CD4-positive, alpha-beta T cell treated with Interleukin-15 for 4 hours (primary cell): ENCODE measurements around the gene TSGA10IP.
A peak's percentile ranks its signal among the peaks of the same experiment; 100 is the strongest.
"Not testable (repeated sequence)": the region's sequence is repeated elsewhere in the genome, so short reads cannot be mapped to it uniquely, and the experiment has no call there.

Experiments
- DNase-seq: peaks from one replicate; pipeline ENCODE4 v3.0.0-alpha.2; 2020; ENCODE audit warnings: low spot score

Gene TSGA10IP

GRCh38 chr11:65947603-65948125 lies 2.4 kb downstream of the TSGA10IP start:
- DNase-seq: no peak

GRCh38 chr11:65950711-65951110 lies 5.4 kb downstream of the TSGA10IP start:
- DNase-seq: not testable (repeated sequence)

DNA sequence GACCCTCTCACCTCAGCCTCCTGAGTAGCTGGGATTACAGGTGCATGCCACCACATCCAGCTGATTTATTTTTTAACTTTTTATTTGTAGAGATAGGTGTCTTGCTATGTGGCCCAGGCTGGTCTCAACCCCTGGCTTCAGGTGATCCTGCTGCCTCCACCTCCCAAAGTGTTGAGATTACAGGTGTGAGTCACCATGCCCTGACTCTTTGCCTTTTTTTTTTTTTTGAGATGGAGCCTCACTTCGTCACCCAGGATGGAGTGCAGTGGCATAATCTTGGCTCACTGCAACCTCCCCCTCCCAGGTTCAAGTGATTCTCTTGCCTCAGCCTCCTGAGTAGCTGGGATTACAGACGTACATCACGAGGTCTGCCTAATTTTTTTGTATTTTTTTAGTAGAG lies 6.4 kb downstream of the TSGA10IP start:
- not testable (repeated sequence) for DNase-seq

DNA sequence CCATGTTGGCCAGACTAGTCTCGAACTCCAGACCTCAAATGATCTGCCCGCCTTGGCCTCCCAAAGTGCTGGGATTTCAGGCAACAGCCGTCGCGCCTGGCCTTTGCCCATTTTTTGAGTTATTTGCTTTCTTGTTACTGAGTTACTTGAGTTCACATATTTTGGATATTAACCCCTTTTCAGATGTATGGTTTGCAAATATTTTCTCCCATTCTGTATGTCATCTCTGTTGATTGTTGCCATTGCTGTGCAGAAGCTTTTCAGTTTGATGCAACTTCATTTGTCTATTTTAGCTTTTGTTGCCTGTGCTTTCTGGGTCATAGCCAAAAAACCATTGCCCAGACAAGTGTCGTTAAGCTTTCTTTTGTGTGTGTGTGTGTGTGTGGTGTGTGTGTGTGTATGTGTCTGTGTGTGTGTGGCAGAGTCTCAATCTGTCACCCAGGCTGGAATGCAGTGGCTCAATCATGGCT lies 6.8 kb downstream of the TSGA10IP start:
- DNase-seq: no peak

DNA sequence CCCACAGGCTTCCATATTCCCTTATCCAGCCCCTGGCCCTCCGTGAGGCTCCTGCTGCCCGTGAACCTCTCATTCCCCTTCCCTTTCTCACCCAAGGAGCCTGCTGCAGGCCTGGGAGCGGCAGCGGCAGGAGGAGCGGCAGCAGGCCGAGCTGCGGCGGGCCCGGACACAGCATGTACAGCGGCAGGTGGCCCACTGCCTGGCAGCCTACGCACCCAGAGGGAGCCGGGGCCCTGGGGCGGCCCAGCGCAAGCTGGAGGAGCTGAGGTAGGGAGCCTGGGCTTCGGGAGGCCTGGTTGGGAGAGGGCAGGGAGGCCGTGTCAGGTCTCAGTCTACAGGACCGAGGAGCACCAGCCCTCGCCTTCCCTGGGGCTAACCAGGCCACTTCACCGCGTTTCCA lies 8.2 kb downstream of the TSGA10IP start:
- DNase-seq: no peak

- no peak for DNase-seq
Measured at GRCh38 chr11:65954771-65955170, 9.5 kb downstream of the TSGA10IP start.

DNA sequence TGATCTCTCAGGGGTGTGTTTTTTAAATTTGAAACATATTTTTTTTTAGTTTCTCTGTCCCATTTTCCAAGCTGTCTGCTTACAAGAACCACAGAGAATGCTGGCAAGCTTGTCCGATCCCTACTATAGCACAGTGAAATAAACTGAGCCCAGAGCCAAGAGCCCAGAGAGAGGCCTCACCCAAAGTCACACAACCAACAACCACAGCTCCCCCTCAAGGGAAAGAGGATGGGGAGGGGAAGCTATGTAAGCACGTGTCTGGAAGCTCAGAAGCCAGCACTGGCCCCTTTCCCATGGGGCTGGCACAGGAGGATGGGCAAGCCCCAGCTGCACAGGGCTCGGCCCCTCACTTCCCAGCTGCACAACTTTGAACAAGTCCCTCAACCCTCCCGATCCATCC lies 13.0 kb downstream of the TSGA10IP start:
- DNase-seq: no peak

DNA sequence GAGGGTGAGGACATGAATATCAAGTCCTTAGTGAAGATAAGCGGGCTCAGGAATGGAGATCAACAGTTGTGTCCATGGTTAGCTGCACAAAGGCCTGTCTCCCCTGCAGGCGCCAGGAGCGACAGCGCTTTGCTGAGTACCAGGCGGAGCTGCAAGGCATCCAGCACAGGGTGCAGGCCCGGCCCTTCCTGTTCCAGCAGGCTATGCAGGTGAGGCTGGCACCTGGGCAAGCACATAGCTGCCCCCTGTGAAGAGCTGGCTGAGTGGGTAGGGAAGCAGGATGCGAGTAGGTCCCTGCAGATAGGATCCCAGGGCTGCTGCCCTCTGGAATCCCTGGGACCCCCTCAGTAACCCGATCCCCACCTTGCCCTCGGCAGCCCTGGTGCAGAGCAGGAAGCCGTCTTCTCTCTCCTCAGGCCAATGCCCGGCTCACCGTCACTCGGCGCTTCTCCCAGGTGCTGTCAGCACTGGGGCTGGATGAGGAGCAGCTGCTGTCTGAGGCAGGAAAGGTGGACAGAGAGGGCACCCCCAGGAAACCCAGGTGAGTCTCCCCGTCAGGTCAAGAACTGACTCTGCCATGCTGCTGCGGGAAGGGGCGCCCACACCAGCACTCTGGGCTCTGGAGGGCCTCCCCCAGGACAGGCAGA lies 13.6 kb downstream of the TSGA10IP start:
- DNase-seq: no peak

GRCh38 chr11:65960824-65961266 lies 15.6 kb downstream of the TSGA10IP start:
- no peak for DNase-seq

GRCh38 chr11:65961267-65962140 lies 16.2 kb downstream of the TSGA10IP start, which contains the start of gene SART1:
Gene SART1, plus strand, starts transcription at chr11:65961734. Its CDS starts 47 bp downstream, at chr11:65961781.
- peak; percentile 96 for DNase-seq

GRCh38 chr11:65962141-65962564 lies 16.9 kb downstream of the TSGA10IP start:
- no peak for DNase-seq

DNA sequence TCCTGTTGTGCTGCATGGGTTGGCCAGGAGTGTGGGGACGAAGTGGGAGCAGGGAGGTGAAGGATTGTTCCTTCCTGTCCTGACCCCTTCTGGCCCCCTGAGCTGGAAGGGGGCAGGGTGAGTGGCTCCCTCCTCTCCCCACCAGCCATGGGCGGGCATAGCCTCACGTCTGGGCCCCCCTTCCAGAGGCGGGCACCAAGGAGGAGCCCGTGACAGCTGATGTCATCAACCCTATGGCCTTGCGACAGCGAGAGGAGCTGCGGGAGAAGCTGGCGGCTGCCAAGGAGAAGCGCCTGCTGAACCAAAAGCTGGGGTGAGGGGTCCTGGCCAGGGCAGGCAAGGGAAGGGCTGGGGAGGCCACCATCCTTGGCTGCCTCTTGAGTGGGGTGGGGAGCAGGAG lies 19.6 kb downstream of the TSGA10IP start:
- DNase-seq: no peak

DNA sequence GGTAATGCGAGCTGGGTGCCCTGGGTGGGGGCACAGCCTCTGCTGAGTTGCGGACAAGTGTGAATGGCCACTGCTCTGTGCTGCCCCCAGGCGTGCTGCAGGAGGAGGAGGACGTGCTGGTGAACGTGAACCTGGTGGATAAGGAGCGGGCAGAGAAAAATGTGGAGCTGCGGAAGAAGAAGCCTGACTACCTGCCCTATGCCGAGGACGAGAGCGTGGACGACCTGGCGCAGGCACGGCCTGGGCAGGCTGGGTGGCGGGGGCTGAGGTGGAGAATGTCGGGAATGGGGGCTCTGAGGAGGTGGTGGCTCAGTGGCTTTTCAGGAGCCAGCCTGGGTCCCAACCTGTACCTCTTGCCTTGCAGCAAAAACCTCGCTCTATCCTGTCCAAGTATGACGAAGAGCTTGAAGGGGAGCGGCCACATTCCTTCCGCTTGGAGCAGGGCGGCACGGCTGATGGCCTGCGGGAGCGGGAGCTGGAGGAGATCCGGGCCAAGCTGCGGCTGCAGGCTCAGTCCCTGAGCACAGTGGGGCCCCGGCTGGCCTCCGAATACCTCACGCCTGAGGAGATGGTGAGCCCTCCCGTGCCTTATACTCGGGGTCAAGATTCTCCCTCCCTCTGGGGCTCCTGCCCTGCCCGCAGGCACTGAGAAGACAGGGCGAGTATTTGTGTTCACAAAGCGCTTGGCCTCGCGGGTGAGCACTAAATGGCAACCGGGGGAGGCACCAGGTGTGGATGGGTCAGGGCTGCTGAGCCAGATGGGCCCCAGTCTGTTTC lies 20.9 kb downstream of the TSGA10IP start:
- no peak for DNase-seq

DNA sequence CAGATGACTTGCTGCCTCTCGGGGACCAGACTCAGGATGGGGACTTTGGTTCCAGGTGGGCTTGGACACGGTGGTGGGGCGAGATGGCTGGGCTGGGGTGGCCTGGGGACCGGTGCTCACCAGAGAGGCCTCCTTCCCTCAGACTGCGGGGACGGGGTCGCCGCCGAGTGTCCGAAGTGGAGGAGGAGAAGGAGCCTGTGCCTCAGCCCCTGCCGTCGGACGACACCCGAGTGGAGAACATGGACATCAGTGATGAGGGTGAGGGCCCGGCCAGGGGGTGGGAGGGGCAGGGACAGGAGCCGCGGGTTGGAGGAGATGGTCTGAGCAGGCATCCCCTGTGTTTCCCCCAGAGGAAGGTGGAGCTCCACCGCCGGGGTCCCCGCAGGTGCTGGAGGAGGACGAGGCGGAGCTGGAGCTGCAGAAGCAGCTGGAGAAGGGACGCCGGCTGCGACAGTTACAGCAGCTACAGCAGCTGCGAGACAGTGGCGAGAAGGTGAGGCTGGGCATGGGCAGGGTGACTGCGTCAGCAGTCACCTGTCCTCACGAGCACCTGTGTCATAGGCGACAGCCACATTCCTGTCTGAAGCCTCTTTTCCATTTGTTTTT lies 22.2 kb downstream of the TSGA10IP start:
- no peak for DNase-seq

GRCh38 chr11:65968600-65969482 lies 23.6 kb downstream of the TSGA10IP start:
- DNase-seq: no peak

DNA sequence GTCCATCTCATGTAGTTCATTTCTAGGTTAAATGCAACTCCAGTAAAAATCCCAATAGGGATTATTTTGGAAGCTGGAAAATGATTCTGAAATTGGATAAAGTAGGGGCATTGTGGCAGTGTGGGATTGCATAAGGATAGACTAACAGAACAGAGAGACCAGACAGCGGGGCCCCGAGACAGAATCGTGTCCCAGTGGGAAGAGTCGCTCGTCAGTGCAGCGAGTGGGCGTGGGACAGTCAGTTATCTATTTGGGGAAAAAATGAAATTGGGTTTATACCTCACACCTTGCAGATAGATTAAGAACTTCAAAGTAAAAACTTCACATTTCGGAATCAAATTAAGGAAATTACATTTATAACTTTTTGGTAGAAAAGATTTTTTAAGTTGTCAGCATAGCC lies 26.8 kb downstream of the TSGA10IP start:
- DNase-seq: no peak

GRCh38 chr11:65973439-65974110 lies 28.3 kb downstream of the TSGA10IP start:
- no peak for DNase-seq

GRCh38 chr11:65975771-65976170 lies 30.5 kb downstream of the TSGA10IP start:
- DNase-seq: no peak

DNA sequence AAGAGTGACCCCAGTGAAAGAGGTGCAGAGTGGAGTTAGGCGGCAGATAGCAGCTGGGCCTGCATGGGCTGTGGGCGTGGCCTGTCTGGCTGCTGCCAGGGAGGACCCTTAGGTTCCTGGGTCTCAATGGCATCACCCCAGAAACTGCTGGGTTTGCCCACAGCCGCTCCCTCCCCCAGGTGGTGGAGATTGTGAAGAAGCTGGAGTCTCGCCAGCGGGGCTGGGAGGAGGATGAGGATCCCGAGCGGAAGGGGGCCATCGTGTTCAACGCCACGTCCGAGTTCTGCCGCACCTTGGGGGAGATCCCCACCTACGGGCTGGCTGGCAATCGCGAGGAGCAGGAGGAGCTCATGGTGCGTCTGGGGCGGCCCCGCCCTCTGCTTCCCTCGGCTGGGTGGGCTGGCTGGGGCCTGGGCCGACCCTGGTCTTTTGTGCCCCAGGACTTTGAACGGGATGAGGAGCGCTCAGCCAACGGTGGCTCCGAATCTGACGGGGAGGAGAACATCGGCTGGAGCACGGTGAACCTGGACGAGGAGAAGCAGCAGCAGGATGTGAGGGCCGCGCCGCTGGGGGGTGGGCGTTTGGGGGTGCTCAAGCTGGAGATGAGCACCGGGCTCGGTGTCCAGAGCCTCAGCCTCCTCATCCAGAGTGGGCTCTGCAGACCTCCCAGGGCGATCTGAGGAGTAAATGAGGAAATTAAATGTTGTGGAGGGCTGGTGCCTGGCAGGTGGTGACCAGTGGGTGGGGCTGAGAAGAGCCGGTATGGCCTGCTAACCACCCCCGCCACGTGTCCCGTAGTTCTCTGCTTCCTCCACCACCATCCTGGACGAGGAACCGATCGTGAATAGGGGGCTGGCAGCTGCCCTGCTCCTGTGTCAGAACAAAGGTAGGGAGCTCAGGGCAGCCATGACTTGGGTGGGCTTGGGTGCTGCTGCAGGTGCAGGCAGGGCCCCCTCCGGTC lies 31.2 kb downstream of the TSGA10IP start:
- DNase-seq: no peak
